HepG2 (cell line): Measurements from ENCODE around the gene FECH. TPM values are rescaled to one million over a fixed set of nuclear protein-coding genes. Genes with fewer than 3 reads are reported as not detected.

ENCODE experiments used
- DNMT3B ChIP-seq: conservative IDR thresholded peaks from 2 replicates; pipeline ENCODE4 v1.6.1; 2016; ENCODE audit warnings: missing biosample characterization, control low read depth
- HOXA7 ChIP-seq: sonication (generic); formaldehyde crosslinking; IDR thresholded peaks from 2 replicates; pipeline ENCODE4 v1.8.1; 2022; ENCODE audit warnings: mild to moderate bottlenecking, missing genetic modification reagents, moderate library complexity
- KAT2B ChIP-seq: fragments of 150-350 bp; IDR thresholded peaks from 2 replicates; pipeline ENCODE4 v1.6.1; 2014; ENCODE audit warnings: low read depth, low read length, borderline replicate concordance
- KDM4B ChIP-seq: sonication (generic); formaldehyde crosslinking; IDR thresholded peaks from 2 replicates; pipeline ENCODE4 v1.4.0; 2020; ENCODE audit warnings: missing genetic modification reagents
- MEIS1 ChIP-seq: sonication (generic); formaldehyde crosslinking; IDR thresholded peaks from 2 replicates; pipeline ENCODE4 v1.9.0; 2021; ENCODE audit warnings: mild to moderate bottlenecking, missing genetic modification reagents, moderate library complexity, borderline replicate concordance
- SETDB1 ChIP-seq: sonication (generic); formaldehyde crosslinking; IDR thresholded peaks from 2 replicates; pipeline ENCODE4 v1.5.1; 2020; ENCODE audit warnings: missing genetic modification reagents, mild to moderate bottlenecking, borderline replicate concordance
- SIX1 ChIP-seq: sonication (generic); formaldehyde crosslinking; IDR thresholded peaks from 2 replicates; pipeline ENCODE4 v1.4.0; 2020; ENCODE audit warnings: missing genetic modification reagents, borderline replicate concordance
- SNRNP70 ChIP-seq: fragments of 200-400 bp; formaldehyde crosslinking; IDR thresholded peaks from 2 replicates; pipeline ENCODE4 v1.6.1; 2017; ENCODE audit warnings: mild to moderate bottlenecking, low read depth, low read length, moderate library complexity
- SP2 ChIP-seq: sonication (generic); formaldehyde crosslinking; IDR thresholded peaks from 2 replicates; pipeline ENCODE4 v1.5.1; 2020; ENCODE audit warnings: mild to moderate bottlenecking, missing genetic modification reagents
- SPEN ChIP-seq: sonication (generic); formaldehyde crosslinking; IDR thresholded peaks from 2 replicates; pipeline ENCODE4 v1.5.1; 2020; ENCODE audit warnings: low read depth, mild to moderate bottlenecking, missing genetic modification reagents
- TCF12 ChIP-seq, 2 experiments: fragments of 450-650 bp in 1 of 2; sonication (generic) in 1 of 2; formaldehyde crosslinking in 1 of 2; IDR thresholded peaks; 2 replicates each; pipeline versions ENCODE4 v1.6.1 to v1.8.0; 2017 to 2022; ENCODE audit warnings: antibody characterized with exemption in 1 of 2, mild to moderate bottlenecking in 1 of 2, missing genetic modification reagents in 1 of 2, moderate library complexity in 1 of 2
- THYN1 ChIP-seq: sonication (generic); formaldehyde crosslinking; IDR thresholded peaks from 2 replicates; pipeline ENCODE4 v1.8.1; 2023; ENCODE audit warnings: low read depth, mild to moderate bottlenecking, moderate library complexity, missing genetic modification reagents, borderline replicate concordance
- ZFP41 ChIP-seq: sonication (generic); formaldehyde crosslinking; IDR thresholded peaks from 2 replicates; pipeline ENCODE4 v1.4.0; 2020; ENCODE audit warnings: mild to moderate bottlenecking, missing genetic modification reagents, borderline replicate concordance
- ZMYM2 ChIP-seq: sonication (generic); formaldehyde crosslinking; IDR thresholded peaks from 2 replicates; pipeline ENCODE4 v1.8.0; 2022; ENCODE audit warnings: mild to moderate bottlenecking, missing genetic modification reagents
- ZNF205 ChIP-seq: IDR thresholded peaks from 2 replicates; pipeline ENCODE4 v1.6.1; 2018; ENCODE audit warnings: missing biosample characterization, missing genetic modification reagents
- ZNF367 ChIP-seq: sonication (generic); formaldehyde crosslinking; IDR thresholded peaks from 2 replicates; pipeline ENCODE4 v1.4.0; 2020; ENCODE audit warnings: missing genetic modification reagents, borderline replicate concordance
- ZNF550 ChIP-seq: sonication (generic); formaldehyde crosslinking; IDR thresholded peaks from 2 replicates; pipeline ENCODE4 v1.4.0; 2020; ENCODE audit warnings: mild to moderate bottlenecking, missing genetic modification reagents, borderline replicate concordance
- ZNF564 ChIP-seq: sonication (generic); formaldehyde crosslinking; IDR thresholded peaks from 2 replicates; pipeline ENCODE4 v1.8.1; 2023; ENCODE audit warnings: mild to moderate bottlenecking, missing genetic modification reagents
- ZNF678 ChIP-seq: sonication (generic); formaldehyde crosslinking; IDR thresholded peaks from 2 replicates; pipeline ENCODE4 v1.4.0; 2020; ENCODE audit warnings: mild to moderate bottlenecking, missing genetic modification reagents
- ZNF878 ChIP-seq: sonication (generic); formaldehyde crosslinking; IDR thresholded peaks from 2 replicates; pipeline ENCODE4 v1.8.1; 2023; ENCODE audit warnings: mild to moderate bottlenecking, missing genetic modification reagents, moderate library complexity
- polyA plus RNA-seq, 8 experiments: library from polyadenylated mRNA; depleted of rRNA in 3 of 8; stranded (reverse) in 7 of 8; unstranded in 1 of 8; fragments of >200 nt; fragmentation: Illumina TruSeq in 4 of 8; extraction: Trizol in 4 of 8; gene quantifications; 2 replicates each; pipeline versions ENCODE4 v1.2.1 to v1.2.3, GENCODE V29; 2011 to 2016; ENCODE audit warnings: low read depth in 4 of 8, missing spikeins in 1 of 8, mixed read lengths in 1 of 8; ENCODE audit not compliant: insufficient read depth in 1 of 8
- total RNA-seq, 5 experiments: library from RNA; depleted of rRNA; stranded (reverse); fragments of >200 nt; fragmentation: Illumina TruSeq; extraction: Trizol; gene quantifications; 2 replicates each; pipeline ENCODE4 v1.2.3, GENCODE V29; 2016; ENCODE audit warnings: low read depth in 1 of 5
- TF ChIP-seq, protein P1 (sequence below): sonication (generic); formaldehyde crosslinking; IDR thresholded peaks from 2 replicates; pipeline ENCODE4 v1.5.0; 2020; ENCODE audit warnings: missing genetic modification reagents
- TF ChIP-seq, protein P2 (sequence below): sonication (generic); formaldehyde crosslinking; IDR thresholded peaks from 2 replicates; pipeline ENCODE4 v1.5.1; 2020; ENCODE audit warnings: missing genetic modification reagents, mild to moderate bottlenecking, borderline replicate concordance
- TF ChIP-seq, protein P3 (sequence below): sonication (generic); formaldehyde crosslinking; IDR thresholded peaks from 2 replicates; pipeline ENCODE4 v1.4.0; 2020; ENCODE audit warnings: mild to moderate bottlenecking, low read depth, missing genetic modification reagents
- TF ChIP-seq, protein P4 (sequence below): sonication (generic); formaldehyde crosslinking; IDR thresholded peaks from 2 replicates; pipeline ENCODE4 v1.8.1; 2022; ENCODE audit warnings: mild to moderate bottlenecking, missing genetic modification reagents

Gene FECH
- total and polyA plus RNA-seq, 2 of the 13 experiments (the other 11 are each of a cell fraction or from before 2014, with no cell fraction given), result 14.7 to 21.9 TPM

DNA sequence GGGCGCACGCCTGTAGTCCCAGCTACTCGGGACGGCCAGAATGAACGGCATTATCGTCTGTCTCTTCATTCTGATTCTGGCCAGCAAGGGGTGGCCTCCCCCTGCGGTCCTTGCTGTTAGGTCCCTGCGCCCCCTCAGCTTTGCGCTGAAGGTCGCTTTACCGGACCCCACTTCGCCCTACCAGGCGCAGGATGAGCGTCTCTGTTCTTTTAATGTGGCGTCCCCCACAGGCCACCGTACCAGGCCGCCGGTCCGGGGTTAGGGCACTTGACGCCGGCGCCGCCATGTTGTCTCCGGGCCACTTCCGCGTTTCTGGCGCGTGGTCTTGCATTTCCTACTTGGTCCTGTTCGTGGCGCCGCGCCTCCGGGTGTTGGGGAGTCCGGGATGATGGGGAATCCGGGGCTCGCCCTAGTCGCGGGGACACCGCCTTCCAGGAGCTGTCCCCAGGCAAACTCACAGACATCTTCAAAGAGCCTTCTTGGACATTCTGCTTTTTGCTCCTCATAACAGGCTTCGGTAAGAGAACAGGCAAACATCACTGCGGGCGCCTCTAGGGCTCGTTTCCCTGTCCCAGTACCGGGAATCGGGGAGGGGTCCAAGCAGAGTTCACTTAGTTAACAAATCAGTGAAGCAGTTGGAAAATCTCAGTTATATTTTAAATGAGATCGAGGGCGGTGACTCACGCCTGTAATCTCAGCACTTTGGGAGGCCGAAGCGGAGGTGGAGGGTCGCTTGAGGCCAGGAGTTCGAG, 43.7 kb upstream of the FECH start (continued):
- TF ChIP-seq, protein P1, sequence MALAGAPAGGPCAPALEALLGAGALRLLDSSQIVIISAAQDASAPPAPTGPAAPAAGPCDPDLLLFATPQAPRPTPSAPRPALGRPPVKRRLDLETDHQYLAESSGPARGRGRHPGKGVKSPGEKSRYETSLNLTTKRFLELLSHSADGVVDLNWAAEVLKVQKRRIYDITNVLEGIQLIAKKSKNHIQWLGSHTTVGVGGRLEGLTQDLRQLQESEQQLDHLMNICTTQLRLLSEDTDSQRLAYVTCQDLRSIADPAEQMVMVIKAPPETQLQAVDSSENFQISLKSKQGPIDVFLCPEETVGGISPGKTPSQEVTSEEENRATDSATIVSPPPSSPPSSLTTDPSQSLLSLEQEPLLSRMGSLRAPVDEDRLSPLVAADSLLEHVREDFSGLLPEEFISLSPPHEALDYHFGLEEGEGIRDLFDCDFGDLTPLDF (CRISPR knock-in tag), result peak; percentile 64
- peak; percentile 85 for TF ChIP-seq ZMYM2 (CRISPR knock-in tag)
- TF ChIP-seq ZNF367, result 0 out of 2 replicates have a peak, but pooled peaks have one; percentile 50
- TF ChIP-seq ZNF678 (CRISPR knock-in tag), result no peak
- TF ChIP-seq, protein P2, sequence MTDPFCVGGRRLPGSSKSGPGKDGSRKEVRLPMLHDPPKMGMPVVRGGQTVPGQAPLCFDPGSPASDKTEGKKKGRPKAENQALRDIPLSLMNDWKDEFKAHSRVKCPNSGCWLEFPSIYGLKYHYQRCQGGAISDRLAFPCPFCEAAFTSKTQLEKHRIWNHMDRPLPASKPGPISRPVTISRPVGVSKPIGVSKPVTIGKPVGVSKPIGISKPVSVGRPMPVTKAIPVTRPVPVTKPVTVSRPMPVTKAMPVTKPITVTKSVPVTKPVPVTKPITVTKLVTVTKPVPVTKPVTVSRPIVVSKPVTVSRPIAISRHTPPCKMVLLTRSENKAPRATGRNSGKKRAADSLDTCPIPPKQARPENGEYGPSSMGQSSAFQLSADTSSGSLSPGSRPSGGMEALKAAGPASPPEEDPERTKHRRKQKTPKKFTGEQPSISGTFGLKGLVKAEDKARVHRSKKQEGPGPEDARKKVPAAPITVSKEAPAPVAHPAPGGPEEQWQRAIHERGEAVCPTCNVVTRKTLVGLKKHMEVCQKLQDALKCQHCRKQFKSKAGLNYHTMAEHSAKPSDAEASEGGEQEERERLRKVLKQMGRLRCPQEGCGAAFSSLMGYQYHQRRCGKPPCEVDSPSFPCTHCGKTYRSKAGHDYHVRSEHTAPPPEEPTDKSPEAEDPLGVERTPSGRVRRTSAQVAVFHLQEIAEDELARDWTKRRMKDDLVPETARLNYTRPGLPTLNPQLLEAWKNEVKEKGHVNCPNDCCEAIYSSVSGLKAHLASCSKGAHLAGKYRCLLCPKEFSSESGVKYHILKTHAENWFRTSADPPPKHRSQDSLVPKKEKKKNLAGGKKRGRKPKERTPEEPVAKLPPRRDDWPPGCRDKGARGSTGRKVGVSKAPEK, result no peak
- no peak for TF ChIP-seq ZFP41 (CRISPR knock-in tag)
- no peak for TF ChIP-seq SIX1
- peak; percentile 34; the same call in 1 of the 2 replicates for TF ChIP-seq ZNF564 (CRISPR knock-in tag)
- TF ChIP-seq DNMT3B (CRISPR knock-in tag), result no peak
- no peak for TF ChIP-seq KDM4B (CRISPR knock-in tag)
- TF ChIP-seq HOXA7 (CRISPR knock-in tag), result no peak
- TF ChIP-seq THYN1 (CRISPR knock-in tag), result no peak
- no peak for TF ChIP-seq SNRNP70
- TF ChIP-seq ZNF878 (CRISPR knock-in tag), result no peak
- TF ChIP-seq, protein P3, sequence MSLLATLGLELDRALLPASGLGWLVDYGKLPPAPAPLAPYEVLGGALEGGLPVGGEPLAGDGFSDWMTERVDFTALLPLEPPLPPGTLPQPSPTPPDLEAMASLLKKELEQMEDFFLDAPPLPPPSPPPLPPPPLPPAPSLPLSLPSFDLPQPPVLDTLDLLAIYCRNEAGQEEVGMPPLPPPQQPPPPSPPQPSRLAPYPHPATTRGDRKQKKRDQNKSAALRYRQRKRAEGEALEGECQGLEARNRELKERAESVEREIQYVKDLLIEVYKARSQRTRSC (CRISPR knock-in tag), result no peak
- no peak for TF ChIP-seq KAT2B
- no peak for TF ChIP-seq ZNF550
- TF ChIP-seq SETDB1 (CRISPR knock-in tag), result no peak
- TF ChIP-seq SP2 (CRISPR knock-in tag), result no peak
- 0 out of 2 replicates have a peak, but pooled peaks have one; percentile 35 for TF ChIP-seq MEIS1 (CRISPR knock-in tag)
- TF ChIP-seq ZNF205 (CRISPR knock-in tag), result 0 out of 2 replicates have a peak, but pooled peaks have one; percentile 16
- peak; percentile 87 for TF ChIP-seq SPEN (CRISPR knock-in tag)
- TF ChIP-seq TCF12 (IDR thresholded peaks at IDR 0.05), result no peak
- no peak for TF ChIP-seq TCF12 (CRISPR knock-in tag; IDR thresholded peaks at IDR 0.05)
- TF ChIP-seq, protein P4, sequence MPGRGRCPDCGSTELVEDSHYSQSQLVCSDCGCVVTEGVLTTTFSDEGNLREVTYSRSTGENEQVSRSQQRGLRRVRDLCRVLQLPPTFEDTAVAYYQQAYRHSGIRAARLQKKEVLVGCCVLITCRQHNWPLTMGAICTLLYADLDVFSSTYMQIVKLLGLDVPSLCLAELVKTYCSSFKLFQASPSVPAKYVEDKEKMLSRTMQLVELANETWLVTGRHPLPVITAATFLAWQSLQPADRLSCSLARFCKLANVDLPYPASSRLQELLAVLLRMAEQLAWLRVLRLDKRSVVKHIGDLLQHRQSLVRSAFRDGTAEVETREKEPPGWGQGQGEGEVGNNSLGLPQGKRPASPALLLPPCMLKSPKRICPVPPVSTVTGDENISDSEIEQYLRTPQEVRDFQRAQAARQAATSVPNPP (CRISPR knock-in tag), result no peak
